ENCODE data around the gene TFB2M. TPM values are rescaled to one million over a fixed set of nuclear protein-coding genes. Genes with fewer than 3 reads are reported as not detected.

TFB2M gene
- total RNA-seq, 4 donors from 2014 or later, result 9.1 to 12.9 (median 11.4) TPM

DNA sequence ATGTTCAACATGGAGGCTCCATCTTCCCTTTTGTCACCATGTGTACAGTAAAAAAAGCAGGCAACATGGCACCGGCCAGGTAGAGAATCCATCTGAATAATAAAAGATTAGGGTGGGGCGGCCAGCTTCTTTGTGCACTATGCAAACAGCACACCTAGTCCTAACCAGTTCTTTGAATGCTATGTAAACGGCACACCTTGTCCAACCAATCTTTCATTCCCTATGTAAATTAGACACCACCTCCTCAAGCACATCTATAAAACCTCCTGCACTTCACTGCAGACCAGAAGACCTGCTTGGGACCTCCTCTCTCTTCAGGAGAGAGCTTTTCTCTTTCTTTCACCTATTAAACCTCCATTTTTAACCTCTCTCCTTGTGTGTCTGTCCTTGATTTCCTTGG, 28.2 kb downstream of the TFB2M start:
- peaks cover 15 to 42% (median 34%) of the 10 kb centered on the region in 4 donors for H3K36me3 ChIP-seq
- no peak overlapping the region for H3K4me3 ChIP-seq
- H3K9me3 ChIP-seq, result no peaks in the 10 kb centered on the region
- 91% methylated on average over 3 of the region's 3 CpGs for WGBS
- intact Hi-C loops (cut with DNase I), result no loop called here
- H3K4me1 ChIP-seq, result no peaks in the 10 kb centered on the region
- no peak overlapping the region for H3K27ac ChIP-seq (replicated peaks in 1 of 4)
- TF ChIP-seq EP300 (IDR thresholded peaks at IDR 0.05), result no peak
- TF ChIP-seq POLR2A (IDR thresholded peaks at IDR 0.05; ENCODE audit: low read depth), result no peak
- TF ChIP-seq, protein P1, sequence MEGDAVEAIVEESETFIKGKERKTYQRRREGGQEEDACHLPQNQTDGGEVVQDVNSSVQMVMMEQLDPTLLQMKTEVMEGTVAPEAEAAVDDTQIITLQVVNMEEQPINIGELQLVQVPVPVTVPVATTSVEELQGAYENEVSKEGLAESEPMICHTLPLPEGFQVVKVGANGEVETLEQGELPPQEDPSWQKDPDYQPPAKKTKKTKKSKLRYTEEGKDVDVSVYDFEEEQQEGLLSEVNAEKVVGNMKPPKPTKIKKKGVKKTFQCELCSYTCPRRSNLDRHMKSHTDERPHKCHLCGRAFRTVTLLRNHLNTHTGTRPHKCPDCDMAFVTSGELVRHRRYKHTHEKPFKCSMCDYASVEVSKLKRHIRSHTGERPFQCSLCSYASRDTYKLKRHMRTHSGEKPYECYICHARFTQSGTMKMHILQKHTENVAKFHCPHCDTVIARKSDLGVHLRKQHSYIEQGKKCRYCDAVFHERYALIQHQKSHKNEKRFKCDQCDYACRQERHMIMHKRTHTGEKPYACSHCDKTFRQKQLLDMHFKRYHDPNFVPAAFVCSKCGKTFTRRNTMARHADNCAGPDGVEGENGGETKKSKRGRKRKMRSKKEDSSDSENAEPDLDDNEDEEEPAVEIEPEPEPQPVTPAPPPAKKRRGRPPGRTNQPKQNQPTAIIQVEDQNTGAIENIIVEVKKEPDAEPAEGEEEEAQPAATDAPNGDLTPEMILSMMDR (IDR thresholded peaks at IDR 0.05), result no peak
- TF ChIP-seq POLR2AphosphoS5 (IDR thresholded peaks at IDR 0.05), result no peak
- no peak for DNase-seq (ENCODE audit: extremely low spot score)
- no peaks in the 10 kb centered on the region for H3K27me3 ChIP-seq

DNA sequence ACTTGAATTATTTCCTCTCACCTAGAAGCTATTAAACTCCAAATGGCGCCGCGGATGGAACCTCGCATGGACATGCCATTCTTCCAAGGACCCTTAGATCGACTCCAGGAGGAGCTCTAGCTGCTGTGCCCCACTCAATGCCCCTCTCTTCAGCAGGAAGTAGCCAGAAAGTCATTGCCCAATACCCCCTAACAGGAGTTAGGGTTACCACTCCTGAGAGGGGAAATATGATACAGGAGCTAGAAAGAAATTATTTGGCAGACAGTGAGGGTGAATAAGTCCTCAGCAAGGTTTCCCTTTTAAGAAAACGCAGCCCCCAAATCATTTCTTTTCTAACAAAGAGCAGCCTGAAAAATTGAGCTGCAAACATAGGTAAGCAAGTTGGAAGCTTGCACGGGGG, 28.6 kb downstream of the TFB2M start:
- no peaks in the 10 kb centered on the region for H3K4me1 ChIP-seq
- H3K27me3 ChIP-seq, result no peaks in the 10 kb centered on the region
- H3K36me3 ChIP-seq, result peaks cover 15 to 37% (median 30%) of the 10 kb centered on the region in 4 donors
- no peak overlapping the region for H3K27ac ChIP-seq (replicated peaks in 1 of 4)
- intact Hi-C loops (cut with DNase I), result no loop called here
- H3K4me3 ChIP-seq, result no peak overlapping the region
- WGBS, result 84% methylated on average over 7 of the region's 7 CpGs
- no peak for TF ChIP-seq POLR2A (IDR thresholded peaks at IDR 0.05; ENCODE audit: low read depth)
- TF ChIP-seq POLR2AphosphoS5 (IDR thresholded peaks at IDR 0.05), result no peak
- TF ChIP-seq EP300 (IDR thresholded peaks at IDR 0.05), result no peak
- TF ChIP-seq, protein P1 (IDR thresholded peaks at IDR 0.05), result no peak
- DNase-seq (ENCODE audit: extremely low spot score), result no peak
- H3K9me3 ChIP-seq, result no peaks in the 10 kb centered on the region

DNA sequence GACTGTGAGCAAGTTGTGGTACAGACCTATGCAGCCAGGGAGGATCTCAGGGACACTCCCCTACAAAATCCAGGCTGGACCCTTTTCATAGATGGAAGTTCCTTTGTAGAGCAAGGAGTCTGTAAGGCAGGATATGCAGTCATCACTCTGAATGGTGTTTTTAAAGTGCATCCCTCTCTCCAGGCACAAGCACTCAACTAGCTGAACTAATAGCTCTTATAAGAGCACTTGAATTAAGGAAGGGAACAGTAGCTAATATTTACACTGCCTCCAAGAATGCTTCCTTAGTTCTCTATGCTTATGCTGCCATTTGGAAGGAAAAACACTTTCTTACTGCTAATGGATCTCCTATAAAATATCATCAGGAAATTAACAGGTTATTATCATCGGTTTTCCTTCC, 31.9 kb downstream of the TFB2M start:
- no peaks in the 10 kb centered on the region for H3K4me1 ChIP-seq
- peaks cover 0 to 9% (median 3%) of the 10 kb centered on the region in 4 donors for H3K9me3 ChIP-seq
- H3K27ac ChIP-seq (replicated peaks in 1 of 4), result no peak overlapping the region
- WGBS, result 84% methylated on average over 1 of the region's 1 CpG
- H3K36me3 ChIP-seq, result peaks cover 0 to 4% (median 0%) of the 10 kb centered on the region in 4 donors
- H3K27me3 ChIP-seq, result no peaks in the 10 kb centered on the region
- intact Hi-C loops (cut with DNase I), result no loop called here
- no peak for TF ChIP-seq POLR2A (IDR thresholded peaks at IDR 0.05; ENCODE audit: low read depth)
- TF ChIP-seq EP300 (IDR thresholded peaks at IDR 0.05), result no peak
- TF ChIP-seq POLR2AphosphoS5 (IDR thresholded peaks at IDR 0.05), result no peak
- TF ChIP-seq, protein P1 (IDR thresholded peaks at IDR 0.05), result no peak
- H3K4me3 ChIP-seq, result no peak overlapping the region
- DNase-seq (ENCODE audit: extremely low spot score), result no peak

DNA sequence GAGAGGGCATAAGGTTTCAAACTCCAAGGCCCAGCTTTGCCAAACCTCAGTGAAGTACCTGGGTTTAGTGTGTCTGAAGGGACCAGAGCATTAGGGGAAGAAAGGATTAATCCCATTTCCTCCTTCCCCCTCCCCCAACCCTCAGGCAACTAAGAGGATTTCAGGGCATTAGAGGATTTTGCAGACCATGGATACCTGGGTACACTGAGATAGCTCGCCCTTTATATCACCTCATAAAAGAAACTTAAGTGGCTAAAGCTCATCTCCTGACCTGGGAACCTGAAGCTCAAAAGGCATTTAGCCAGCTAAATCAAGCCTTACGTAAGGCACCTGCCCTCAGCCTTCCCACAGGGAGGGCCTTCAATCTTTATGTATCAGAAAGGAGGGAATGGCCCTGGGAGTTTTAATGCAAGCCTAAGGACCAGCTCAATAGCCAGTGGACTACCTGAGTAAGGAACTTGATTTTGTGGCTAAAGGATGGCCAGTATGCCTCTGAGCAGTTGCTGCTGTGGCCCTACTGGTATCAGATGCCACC, 32.6 kb downstream of the TFB2M start:
- DNase-seq (ENCODE audit: extremely low spot score), result no peak
- Histone ChIP-seq H3K4me1 (no peaks in the 10 kb centered on the region), H3K36me3 (no peaks in the 10 kb centered on the region), H3K27me3 (no peaks in the 10 kb centered on the region), H3K9me3 (peaks cover 0 to 9% (median 3%) of the 10 kb centered on the region in 4 donors), H3K4me3 (no peak overlapping the region), H3K27ac (replicated peaks in 1 of 4) (no peak overlapping the region)
- WGBS, result 94% methylated on average over 2 of the region's 2 CpGs
- intact Hi-C loops (cut with DNase I), result no loop called here
- TF ChIP-seq, protein P1 (IDR thresholded peaks at IDR 0.05), result no peak
- TF ChIP-seq POLR2AphosphoS5 (IDR thresholded peaks at IDR 0.05), result no peak
- no peak for TF ChIP-seq EP300 (IDR thresholded peaks at IDR 0.05)
- TF ChIP-seq POLR2A (IDR thresholded peaks at IDR 0.05; ENCODE audit: low read depth), result no peak

DNA sequence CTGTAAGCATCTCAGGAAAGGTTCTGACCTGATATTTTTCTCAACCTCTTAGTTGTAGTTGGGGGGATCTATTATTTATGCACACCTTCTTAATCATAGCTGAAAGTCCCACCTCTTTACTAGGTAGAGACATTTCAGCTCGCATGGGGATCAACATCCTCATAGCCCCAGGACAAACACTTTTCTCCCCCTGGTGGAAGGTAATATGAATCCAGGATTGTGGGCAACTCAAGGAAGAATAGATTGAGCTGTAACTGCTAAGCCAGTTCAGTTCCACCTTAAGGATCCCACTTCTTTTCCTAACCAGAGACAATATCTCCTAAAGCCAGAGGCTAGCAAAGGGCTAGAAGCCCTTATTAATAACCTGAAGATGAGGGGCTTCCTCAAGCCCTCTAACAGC, 33.5 kb downstream of the TFB2M start:
- TF ChIP-seq POLR2AphosphoS5 (IDR thresholded peaks at IDR 0.05) (no peak), POLR2A (IDR thresholded peaks at IDR 0.05; ENCODE audit: low read depth) (no peak), EP300 (IDR thresholded peaks at IDR 0.05) (no peak)
- TF ChIP-seq, protein P1 (IDR thresholded peaks at IDR 0.05), result no peak
- Histone ChIP-seq H3K36me3 (no peaks in the 10 kb centered on the region), H3K9me3 (peaks cover 0 to 9% (median 3%) of the 10 kb centered on the region in 4 donors), H3K4me1 (no peaks in the 10 kb centered on the region), H3K4me3 (no peak overlapping the region), H3K27ac (replicated peaks in 1 of 4) (no peak overlapping the region), H3K27me3 (no peaks in the 10 kb centered on the region)
- no peak for DNase-seq (ENCODE audit: extremely low spot score)
- 58% methylated on average over 1 of the region's 1 CpG for WGBS
- intact Hi-C loops (cut with DNase I), result no loop called here

All from esophagus muscularis mucosa (tissue), 4 donors.